HEK293 (cell line): ENCODE results near the gene WDR64.

Experiments
- CTCF ChIA-PET: fragments of 350-600 bp; formaldehyde crosslinking; extraction: SDS; loops from one replicate; lab custom pipeline; 2021; ENCODE audit warnings: antibody characterized with exemption; lab: Yijun Ruan, JAX
- POLR2A ChIA-PET: fragments of 300-600 bp; formaldehyde crosslinking; extraction: SDS; loops from one replicate; lab custom pipeline; 2020; ENCODE audit warnings: antibody characterized with exemption, inconsistent platforms; lab: Yijun Ruan, JAX
- H3K27ac ChIP-seq: fragments of 200-500 bp; sonication (Bioruptor generic); 2 replicates; pipeline ENCODE4 v1.5.1; 2014; ENCODE audit warnings: low read depth, low read length, control low read depth, inconsistent platforms; ENCODE audit errors: extremely low read depth
- H3K36me3 ChIP-seq, 2 experiments: fragments of 200-500 bp in 1 of 2; sonication (Bioruptor generic) in 1 of 2; 1 replicate in 1 of 2; 2 replicates in 1 of 2; pipeline ENCODE4 v1.5.1; 2014 to 2017; ENCODE audit warnings: inconsistent platforms in 2 of 2, low read length in 2 of 2; ENCODE audit not compliant: control insufficient read depth in 2 of 2, insufficient read depth in 1 of 2
- H3K4me1 ChIP-seq: fragments of 200-500 bp; sonication (Bioruptor generic); 2 replicates; pipeline ENCODE4 v1.5.1; 2014; ENCODE audit warnings: mild to moderate bottlenecking, low read length, inconsistent platforms; ENCODE audit not compliant: control insufficient read depth, insufficient read depth
- H3K4me3 ChIP-seq: 2 replicates; pipeline ENCODE4 v1.5.1; 2011; ENCODE audit warnings: low read depth, mild to moderate bottlenecking, control low read depth, low read length, moderate library complexity
- H3K9me3 ChIP-seq: fragments of 200-500 bp; sonication (Bioruptor generic); 2 replicates; pipeline ENCODE4 v1.5.1; 2014; ENCODE audit warnings: low read depth, low read length, inconsistent platforms; ENCODE audit not compliant: control insufficient read depth, insufficient read depth
- BCL11A ChIP-seq: fragments of 450-650 bp; formaldehyde crosslinking; IDR thresholded peaks from 2 replicates; pipeline ENCODE4 v1.5.1; 2016; ENCODE audit warnings: low read depth, missing biosample characterization, missing genetic modification characterization
- CTCF ChIP-seq: fragments of 450-650 bp; formaldehyde crosslinking; IDR thresholded peaks from 2 replicates; pipeline ENCODE4 v1.5.1; 2016; ENCODE audit warnings: missing biosample characterization, missing genetic modification characterization
- FEZF1 ChIP-seq: fragments of 450-650 bp; formaldehyde crosslinking; IDR thresholded peaks from 2 replicates; pipeline ENCODE4 v1.5.1; 2016; ENCODE audit warnings: missing biosample characterization, missing genetic modification characterization
- HOXA7 ChIP-seq: sonication (generic); formaldehyde crosslinking; IDR thresholded peaks from 2 replicates; pipeline ENCODE4 v1.8.1; 2022; ENCODE audit warnings: missing genetic modification reagents, borderline replicate concordance
- HOXD13 ChIP-seq: sonication (generic); formaldehyde crosslinking; IDR thresholded peaks from 2 replicates; pipeline ENCODE4 v1.8.0; 2022; ENCODE audit warnings: missing genetic modification reagents, borderline replicate concordance
- OSR2 ChIP-seq: fragments of 450-650 bp; formaldehyde crosslinking; IDR thresholded peaks from 2 replicates; pipeline ENCODE4 v1.5.1; 2016; ENCODE audit warnings: missing biosample characterization, missing genetic modification characterization
- OVOL3 ChIP-seq: fragments of 450-650 bp; formaldehyde crosslinking; IDR thresholded peaks from 2 replicates; pipeline ENCODE4 v1.5.1; 2016; ENCODE audit warnings: missing biosample characterization, missing genetic modification characterization
- PRDM6 ChIP-seq: fragments of 450-650 bp; formaldehyde crosslinking; IDR thresholded peaks from 2 replicates; pipeline ENCODE4 v1.5.1; 2017; ENCODE audit warnings: missing biosample characterization, missing genetic modification characterization
- ZBTB26 ChIP-seq: fragments of 450-650 bp; formaldehyde crosslinking; optimal IDR thresholded peaks from 2 replicates; pipeline ENCODE3; 2016; ENCODE audit warnings: missing biosample characterization, mild to moderate bottlenecking, missing genetic modification characterization
- ZBTB44 ChIP-seq: fragments of 450-650 bp; IDR thresholded peaks from 2 replicates; pipeline ENCODE4 v1.5.1; 2018; ENCODE audit warnings: missing biosample characterization, mild to moderate bottlenecking, missing genetic modification characterization
- ZBTB7A ChIP-seq: fragments of 450-650 bp; formaldehyde crosslinking; IDR thresholded peaks from 2 replicates; pipeline ENCODE4 v1.5.1; 2016; ENCODE audit warnings: low read depth, missing biosample characterization, missing genetic modification characterization
- ZNF148 ChIP-seq: fragments of 450-650 bp; formaldehyde crosslinking; IDR thresholded peaks from 2 replicates; pipeline ENCODE4 v1.5.0; 2017; ENCODE audit warnings: missing biosample characterization, missing genetic modification characterization, borderline replicate concordance
- ZNF155 ChIP-seq: fragments of 450-650 bp; formaldehyde crosslinking; IDR thresholded peaks from 2 replicates; pipeline ENCODE4 v1.5.1; 2016; ENCODE audit warnings: missing biosample characterization, missing genetic modification characterization
- ZNF510 ChIP-seq: fragments of 450-650 bp; formaldehyde crosslinking; IDR thresholded peaks from 2 replicates; pipeline ENCODE4 v1.5.1; 2018; ENCODE audit warnings: mild to moderate bottlenecking, missing genetic modification characterization, missing biosample characterization; ENCODE audit not compliant: insufficient replicate concordance
- ZNF529 ChIP-seq: fragments of 450-650 bp; formaldehyde crosslinking; IDR thresholded peaks from 2 replicates; pipeline ENCODE4 v1.5.1; 2017; ENCODE audit warnings: missing genetic modification characterization, missing biosample characterization; ENCODE audit not compliant: insufficient replicate concordance
- ZNF555 ChIP-seq: fragments of 450-650 bp; formaldehyde crosslinking; conservative IDR thresholded peaks from 2 replicates; pipeline ENCODE4 v1.5.1; 2017; ENCODE audit warnings: missing biosample characterization, mild to moderate bottlenecking, missing genetic modification characterization, inconsistent platforms
- ZNF843 ChIP-seq: fragments of 450-650 bp; formaldehyde crosslinking; IDR thresholded peaks from 2 replicates; pipeline ENCODE4 v1.5.1; 2016; ENCODE audit warnings: missing biosample characterization, missing genetic modification characterization
- ZXDB ChIP-seq: fragments of 450-650 bp; formaldehyde crosslinking; IDR thresholded peaks from 2 replicates; pipeline ENCODE4 v1.5.1; 2016; ENCODE audit warnings: missing biosample characterization, missing genetic modification characterization

The WDR64 gene

GRCh38 chr1:241630476-241630875, 21.6 kb upstream of the WDR64 start:
- Histone ChIP-seq H3K4me3 (no peak overlapping the region), H3K9me3 (no peaks in the 10 kb centered on the region), H3K27ac (no peak overlapping the region), H3K36me3 (peaks cover 0 to 11% of the 10 kb centered on the region in 2 experiments; a peak in 1 of 3 replicates), H3K4me1 (peaks cover 15% of the 10 kb centered on the region)
- ChIA-PET POLR2A (no interaction called here), CTCF (interaction anchor here (1.2 to 2.1 kb wide), 5 partner anchors 8 to 221 kb away, joined by 3 to 20 read pairs (median 4); partner anchors contain the start of gene EXO1)
- no peak for TF ChIP-seq ZBTB7A (tag by site-specific recombination)
- TF ChIP-seq ZNF510 = no peak
- TF ChIP-seq ZNF555 (tag by site-specific recombination) = no peak
- no peak for TF ChIP-seq ZNF148 (tag by site-specific recombination)
- TF ChIP-seq ZNF529 (tag by site-specific recombination) = no peak
- no peak for TF ChIP-seq BCL11A (tag by site-specific recombination)
- TF ChIP-seq ZBTB26 (tag by site-specific recombination) = no peak
- TF ChIP-seq OSR2 (tag by site-specific recombination) = peak; percentile 70
- no peak for TF ChIP-seq HOXA7 (CRISPR knock-in tag)
- peak; percentile 32; the same call in 1 of the 2 replicates for TF ChIP-seq ZBTB44
- no peak for TF ChIP-seq CTCF
- TF ChIP-seq OVOL3 (tag by site-specific recombination) = 0 out of 2 replicates have a peak, but pooled peaks have one; percentile 16
- no peak for TF ChIP-seq ZNF155 (tag by site-specific recombination)
- TF ChIP-seq HOXD13 (CRISPR knock-in tag) = no peak
- TF ChIP-seq ZNF843 (tag by site-specific recombination) = peak; percentile 68; the same call in 1 of the 2 replicates
- peak; percentile 54; the same call in 1 of the 2 replicates for TF ChIP-seq FEZF1
- TF ChIP-seq ZXDB = peak; percentile 38; the same call in 1 of the 2 replicates
- TF ChIP-seq PRDM6 (tag by site-specific recombination) = peak; percentile 66
